Stimulated activated CD4-positive, alpha-beta T cell treated with anti-CD3 and anti-CD28 coated beads, Interleukin-1b, Interleukin-23, amount 100 ng/mL, for 48 hours (primary cell): ENCODE results near the gene GRAMD1B.

Source experiments
- DNase-seq: peaks from one replicate; pipeline ENCODE4 v3.0.0-alpha.2; 2020

GRAMD1B gene

GRCh38 chr11:123653827-123654565 lies 223.9 kb downstream of the GRAMD1B start:
- peak; percentile 4 for DNase-seq

GRCh38 chr11:123654566-123655081 lies 224.6 kb downstream of the GRAMD1B start, which contains the start of gene SCN3B:
TSS of gene SCN3B (minus strand) at chr11:123654624. CDS start at chr11:123653801, 823 bp downstream.
- DNase-seq: peak; percentile 6

- no peak for DNase-seq
These were observed 229.2 kb downstream of the GRAMD1B start for GRCh38 chr11:123659311-123659710.

GRCh38 chr11:123659965-123660364 lies 229.9 kb downstream of the GRAMD1B start:
- DNase-seq: peak; percentile 5

- DNase-seq: no peak
These were observed 235.2 kb downstream of the GRAMD1B start for GRCh38 chr11:123665306-123665705.

GRCh38 chr11:123670081-123670480 lies 240.0 kb downstream of the GRAMD1B start:
- DNase-seq: no peak

GRCh38 chr11:123671534-123671933 lies 241.5 kb downstream of the GRAMD1B start:
- DNase-seq: no peak

GRCh38 chr11:123672568-123672967 lies 242.5 kb downstream of the GRAMD1B start:
- DNase-seq: no peak

- DNase-seq: no peak
These were observed 244.2 kb downstream of the GRAMD1B start for GRCh38 chr11:123674297-123674696.
